HCT116 (cell line): ENCODE data around the gene CRYGN. TPM values are rescaled to one million over a fixed set of nuclear protein-coding genes. Genes with fewer than 3 reads are reported as not detected.

Experiments
- ATAC-seq: fragments of 200-7000 bp; cut with Tn5 transposase; 2 replicates; pipeline ENCODE4 v1.9.1; 2020; ENCODE audit warnings: mild to moderate bottlenecking, moderate library complexity
- BruUV-seq: library from RNA; stranded (reverse); fragments of 400-500 nt; replicated peaks from 2 replicates; lab custom pipeline; 2021; lab: Mats Ljungman, UMichigan
- CTCF ChIA-PET: fragments of 300-600 bp; sonication (Branson Sonifier 250); formaldehyde crosslinking; loops from one replicate; lab custom pipeline; 2021; ENCODE audit warnings: antibody characterized with exemption; lab: Charles Lee
- POLR2A ChIA-PET: fragments of 300-600, 350-600 bp; sonication (Branson Sonifier 250); formaldehyde crosslinking; loops from one replicate; lab custom pipeline; 2021; ENCODE audit warnings: antibody characterized with exemption; lab: Charles Lee
- RAD21 ChIA-PET, 2 experiments: fragments of 300-600 bp; sonication (Branson Sonifier 250); formaldehyde crosslinking; loops; one replicate each; lab custom pipeline; 2023; ENCODE audit warnings: low total read pairs in 2 of 2; ENCODE audit not compliant: uncharacterized antibody in 2 of 2, unreplicated experiment in 2 of 2, low non-redundant PET in 1 of 2; lab: Charles Lee
- DNase-seq: peaks from one replicate; pipeline ENCODE4 v3.0.0-alpha.2; 2010; ENCODE audit warnings: low read depth, low spot score
- H2AFZ ChIP-seq: fragments of 200-600 bp; shearing (Covaris generic), sonication (generic); 2 replicates; pipeline ENCODE4 v1.6.1; 2017; ENCODE audit warnings: low read depth, mixed run types, mixed read lengths, antibody characterized with exemption, low read length; ENCODE audit not compliant: poor library complexity, severe bottlenecking
- H3K27ac ChIP-seq: 2 replicates; pipeline ENCODE4 v1.5.1; 2012; ENCODE audit warnings: low read depth, low read length
- H3K27me3 ChIP-seq: fragments of 200-600 bp; sonication (generic); 2 replicates; pipeline ENCODE4 v1.6.1; 2016; ENCODE audit warnings: mixed run types, low read length, mixed read lengths; ENCODE audit not compliant: insufficient read depth
- H3K36me3 ChIP-seq, 2 experiments: fragments of 200-500 bp in 1 of 2; fragments of 200-600 bp in 1 of 2; sonication (Bioruptor generic) in 1 of 2; sonication (generic) in 1 of 2; 2 replicates each; pipeline versions ENCODE4 v1.5.1 to v1.6.1; 2014 to 2016; ENCODE audit warnings: low read length in 2 of 2, inconsistent platforms in 1 of 2, mixed read lengths in 1 of 2, mixed run types in 1 of 2; ENCODE audit not compliant: insufficient read depth in 2 of 2, control insufficient read depth in 1 of 2
- H3K4me1 ChIP-seq, 2 experiments: fragments of 200-600 bp in 1 of 2; sonication (generic) in 1 of 2; 2 replicates each; pipeline versions ENCODE4 v1.5.1 to v1.6.1; 2012 to 2017; ENCODE audit warnings: low read length in 2 of 2, inconsistent platforms in 1 of 2, mild to moderate bottlenecking in 1 of 2, mixed read lengths in 1 of 2, mixed run types in 1 of 2, moderate library complexity in 1 of 2; ENCODE audit not compliant: insufficient read depth in 2 of 2, control insufficient read depth in 1 of 2
- H3K4me2 ChIP-seq: fragments of 200-600 bp; sonication (generic); 2 replicates; pipeline ENCODE4 v1.6.1; 2017; ENCODE audit warnings: mixed run types, low read length, mixed read lengths
- H3K4me3 ChIP-seq, 2 experiments: fragments of 200-600 bp in 1 of 2; sonication (generic) in 1 of 2; replicated peaks in 1 of 2; 2 replicates each; pipeline ENCODE4 v1.5.1; 2011 to 2016; ENCODE audit warnings: low read length in 2 of 2, control low read depth in 1 of 2, low read depth in 1 of 2, mild to moderate bottlenecking in 1 of 2, mixed read lengths in 1 of 2, mixed run types in 1 of 2
- H3K79me2 ChIP-seq: fragments of 200-600 bp; sonication (generic); 2 replicates; pipeline ENCODE4 v1.6.1; 2017; ENCODE audit warnings: mild to moderate bottlenecking, mixed run types, low read length, moderate library complexity, mixed read lengths; ENCODE audit not compliant: insufficient read depth
- H3K9ac ChIP-seq: fragments of 200-600 bp; sonication (generic); 2 replicates; pipeline ENCODE4 v1.6.1; 2016; ENCODE audit warnings: low read length, mixed read lengths
- H3K9me2 ChIP-seq: fragments of 200-600 bp; sonication (generic), shearing (Covaris generic); 2 replicates; pipeline ENCODE4 v1.6.1; 2017; ENCODE audit warnings: mixed run types, mild to moderate bottlenecking, moderate library complexity; ENCODE audit not compliant: insufficient read depth
- H3K9me3 ChIP-seq, 2 experiments: fragments of 200-500 bp in 1 of 2; fragments of 200-600 bp in 1 of 2; sonication (Bioruptor generic) in 1 of 2; sonication (generic) in 1 of 2; 2 replicates each; pipeline ENCODE4 v1.6.1; 2014 to 2017; ENCODE audit warnings: low read length in 2 of 2, mixed read lengths in 2 of 2, inconsistent platforms in 1 of 2, low read depth in 1 of 2, mild to moderate bottlenecking in 1 of 2, mixed run types in 1 of 2, moderate library complexity in 1 of 2; ENCODE audit not compliant: control insufficient read depth in 1 of 2, insufficient read depth in 1 of 2
- H4K20me1 ChIP-seq: fragments of 200-600 bp; sonication (generic), shearing (Covaris generic); 2 replicates; pipeline ENCODE4 v1.6.1; 2017; ENCODE audit warnings: mixed run types, mild to moderate bottlenecking, moderate library complexity; ENCODE audit not compliant: insufficient read depth
- CBX3 ChIP-seq: IDR thresholded peaks from 2 replicates; pipeline ENCODE4 v1.6.1; 2012; ENCODE audit warnings: low read depth
- CEBPB ChIP-seq: IDR thresholded peaks from 2 replicates; pipeline ENCODE4 v1.6.1; 2012; ENCODE audit warnings: low read depth
- CTCF ChIP-seq, 3 experiments: fragments of 200-600 bp in 1 of 3; sonication (generic) in 1 of 3; IDR thresholded peaks in 2 of 3; conservative IDR thresholded peaks in 1 of 3; 2 replicates each; pipeline ENCODE4 v1.5.1; 2012 to 2017; ENCODE audit warnings: low read depth in 2 of 3, low read length in 2 of 3, antibody characterized with exemption in 1 of 3, borderline replicate concordance in 1 of 3, control low read depth in 1 of 3, mild to moderate bottlenecking in 1 of 3, mixed read lengths in 1 of 3, mixed run types in 1 of 3, moderate library complexity in 1 of 3; ENCODE audit not compliant: insufficient read depth in 1 of 3
- EGR1 ChIP-seq: IDR thresholded peaks from 2 replicates; pipeline ENCODE4 v1.6.1; 2012; ENCODE audit warnings: low read depth
- EZH2 ChIP-seq: fragments of 200-600 bp; sonication (generic); IDR thresholded peaks from 2 replicates; pipeline ENCODE4 v1.6.1; 2017; ENCODE audit warnings: antibody characterized with exemption, mixed run types
- EZH2phosphoT487 ChIP-seq: fragments of 200-600 bp; IDR thresholded peaks from 2 replicates; pipeline ENCODE4 v1.6.1; 2018; ENCODE audit warnings: antibody characterized with exemption, borderline replicate concordance
- FOSL1 ChIP-seq: IDR thresholded peaks from 2 replicates; pipeline ENCODE4 v1.6.1; 2012; ENCODE audit warnings: low read depth
- JUND ChIP-seq: IDR thresholded peaks from 2 replicates; pipeline ENCODE4 v1.6.1; 2012
- MAX ChIP-seq: IDR thresholded peaks from 2 replicates; pipeline ENCODE4 v1.6.1; 2012
- POLR2AphosphoS5 ChIP-seq: IDR thresholded peaks from 2 replicates; pipeline ENCODE4 v1.6.1; 2011; ENCODE audit warnings: mild to moderate bottlenecking, low read depth, low read length, moderate library complexity
- RAD21 ChIP-seq: IDR thresholded peaks from 2 replicates; pipeline ENCODE4 v1.6.1; 2012; ENCODE audit warnings: low read depth, mild to moderate bottlenecking
- TCF7L2 ChIP-seq: IDR thresholded peaks from 2 replicates; pipeline ENCODE4 v1.7.0; 2011; ENCODE audit warnings: borderline replicate concordance, inconsistent platforms; ENCODE audit not compliant: insufficient read depth, insufficient read length; ENCODE audit errors: extremely low read depth
- YY1 ChIP-seq: IDR thresholded peaks from 2 replicates; pipeline ENCODE4 v1.6.1; 2011; ENCODE audit warnings: low read length, low read depth, moderate library complexity, mild to moderate bottlenecking; ENCODE audit not compliant: insufficient replicate concordance; ENCODE audit errors: extremely low read depth
- ZFX ChIP-seq: fragments of 450-650 bp; IDR thresholded peaks from 2 replicates; pipeline ENCODE4 v1.6.1; 2017
- ZNF274 ChIP-seq: fragments of 200-500 bp; sonication (Bioruptor generic); IDR thresholded peaks from 2 replicates; pipeline ENCODE4 v1.6.1; 2014; ENCODE audit warnings: mild to moderate bottlenecking, low read depth, low read length, inconsistent platforms
- intact Hi-C: fragments of 100-400 bp; cut with micrococcal nuclease; formaldehyde crosslinking; loops from 2 replicates; pipeline ENCODE4 v1.10.0; 2022
- total RNA-seq: library from RNA; stranded (reverse); gene quantifications from one replicate; pipeline ENCODE4 v1.2.1, GENCODE V29; 2021; ENCODE audit not compliant: unreplicated experiment
- TF ChIP-seq, protein P1 (sequence below): IDR thresholded peaks from 2 replicates; pipeline ENCODE4 v1.6.1; 2012
- TF ChIP-seq, protein P2 (sequence below): IDR thresholded peaks from 2 replicates; pipeline ENCODE4 v1.6.1; 2012; ENCODE audit warnings: low read depth

Gene CRYGN
- total RNA-seq, 1 experiment from 2014 or later: not detected

GRCh38 chr7:151398446-151399304, 41.3 kb downstream of the CRYGN start:
- H3K27ac ChIP-seq: no peak overlapping the region; the same call in 1 of the 2 replicates
- H3K9me2 ChIP-seq: no peaks in the 10 kb centered on the region
- no peaks in the 10 kb centered on the region for H3K27me3 ChIP-seq
- intact Hi-C loops: no loop called here
- no TSS peak for BruUV-seq
- TF ChIP-seq ZNF274 (no peak), FOSL1 (no peak), CTCF (IDR thresholded peaks at IDR 0.05 in 2 of 3, conservative IDR thresholded peaks at IDR 0.05 in 1 of 3; ENCODE audit: borderline replicate concordance in 1 of 3, insufficient read depth in 1 of 3, low read depth in 2 of 3, low read length in 2 of 3) (no peak), CEBPB (no peak), EZH2 (no peak), RAD21 (no peak), TCF7L2 (no peak), MAX (no peak), JUND (no peak), YY1 (no peak), EZH2phosphoT487 (no peak), POLR2AphosphoS5 (no peak), ZFX (no peak), EGR1 (no peak), CBX3 (no peak)
- TF ChIP-seq, protein P1, sequence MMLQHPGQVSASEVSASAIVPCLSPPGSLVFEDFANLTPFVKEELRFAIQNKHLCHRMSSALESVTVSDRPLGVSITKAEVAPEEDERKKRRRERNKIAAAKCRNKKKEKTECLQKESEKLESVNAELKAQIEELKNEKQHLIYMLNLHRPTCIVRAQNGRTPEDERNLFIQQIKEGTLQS: no peak
- TF ChIP-seq, protein P2, sequence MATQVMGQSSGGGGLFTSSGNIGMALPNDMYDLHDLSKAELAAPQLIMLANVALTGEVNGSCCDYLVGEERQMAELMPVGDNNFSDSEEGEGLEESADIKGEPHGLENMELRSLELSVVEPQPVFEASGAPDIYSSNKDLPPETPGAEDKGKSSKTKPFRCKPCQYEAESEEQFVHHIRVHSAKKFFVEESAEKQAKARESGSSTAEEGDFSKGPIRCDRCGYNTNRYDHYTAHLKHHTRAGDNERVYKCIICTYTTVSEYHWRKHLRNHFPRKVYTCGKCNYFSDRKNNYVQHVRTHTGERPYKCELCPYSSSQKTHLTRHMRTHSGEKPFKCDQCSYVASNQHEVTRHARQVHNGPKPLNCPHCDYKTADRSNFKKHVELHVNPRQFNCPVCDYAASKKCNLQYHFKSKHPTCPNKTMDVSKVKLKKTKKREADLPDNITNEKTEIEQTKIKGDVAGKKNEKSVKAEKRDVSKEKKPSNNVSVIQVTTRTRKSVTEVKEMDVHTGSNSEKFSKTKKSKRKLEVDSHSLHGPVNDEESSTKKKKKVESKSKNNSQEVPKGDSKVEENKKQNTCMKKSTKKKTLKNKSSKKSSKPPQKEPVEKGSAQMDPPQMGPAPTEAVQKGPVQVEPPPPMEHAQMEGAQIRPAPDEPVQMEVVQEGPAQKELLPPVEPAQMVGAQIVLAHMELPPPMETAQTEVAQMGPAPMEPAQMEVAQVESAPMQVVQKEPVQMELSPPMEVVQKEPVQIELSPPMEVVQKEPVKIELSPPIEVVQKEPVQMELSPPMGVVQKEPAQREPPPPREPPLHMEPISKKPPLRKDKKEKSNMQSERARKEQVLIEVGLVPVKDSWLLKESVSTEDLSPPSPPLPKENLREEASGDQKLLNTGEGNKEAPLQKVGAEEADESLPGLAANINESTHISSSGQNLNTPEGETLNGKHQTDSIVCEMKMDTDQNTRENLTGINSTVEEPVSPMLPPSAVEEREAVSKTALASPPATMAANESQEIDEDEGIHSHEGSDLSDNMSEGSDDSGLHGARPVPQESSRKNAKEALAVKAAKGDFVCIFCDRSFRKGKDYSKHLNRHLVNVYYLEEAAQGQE: no peak
- ChIA-PET CTCF (no interaction called here), RAD21 (no interaction called here), POLR2A (no interaction called here)
- DNase-seq (no peak), ATAC-seq (no peak)
- peaks cover 14 to 20% of the 10 kb centered on the region in 2 experiments for H3K4me1 ChIP-seq
- H3K36me3 ChIP-seq: no peaks in the 10 kb centered on the region
- H3K9me3 ChIP-seq: no peaks in the 10 kb centered on the region
- H3K79me2 ChIP-seq: no peaks in the 10 kb centered on the region
- no peak overlapping the region for H3K9ac ChIP-seq
- H2AFZ ChIP-seq: no peak overlapping the region
- no peaks in the 10 kb centered on the region for H4K20me1 ChIP-seq
- H3K4me2 ChIP-seq: no peak overlapping the region
- H3K4me3 ChIP-seq: no peak overlapping the region
